Measurements from ENCODE around the gene EPHB2.

EPHB2 gene

GRCh38 chr1:22782406-22782805 lies 71.8 kb downstream of the EPHB2 start:
- DNase-seq, result no peak

- no peak for DNase-seq
Measured at GRCh38 chr1:22784317-22784716, 73.7 kb downstream of the EPHB2 start.

GRCh38 chr1:22784737-22785136 lies 74.1 kb downstream of the EPHB2 start:
- DNase-seq, result no peak

GRCh38 chr1:22786101-22786500 lies 75.5 kb downstream of the EPHB2 start:
- no peak for DNase-seq

- DNase-seq, result no peak
Measured at GRCh38 chr1:22786719-22787489, 76.3 kb downstream of the EPHB2 start.

- no peak for DNase-seq
Measured at GRCh38 chr1:22787636-22788035, 77.0 kb downstream of the EPHB2 start.

GRCh38 chr1:22788254-22788661 lies 77.6 kb downstream of the EPHB2 start:
- no peak for DNase-seq

- DNase-seq, result no peak
Measured at GRCh38 chr1:22789356-22789994, 78.8 kb downstream of the EPHB2 start.

GRCh38 chr1:22790232-22791008 lies 79.8 kb downstream of the EPHB2 start:
- DNase-seq, result no peak

GRCh38 chr1:22791831-22792347 lies 81.2 kb downstream of the EPHB2 start:
- no peak for DNase-seq

GRCh38 chr1:22792396-22793160 lies 81.9 kb downstream of the EPHB2 start:
- DNase-seq, result no peak

- DNase-seq, result no peak
Measured at GRCh38 chr1:22793647-22794046, 83.0 kb downstream of the EPHB2 start.

GRCh38 chr1:22794647-22795365 lies 84.2 kb downstream of the EPHB2 start:
- DNase-seq, result no peak

- DNase-seq, result no peak
Measured at GRCh38 chr1:22795366-22795714, 84.7 kb downstream of the EPHB2 start.

GRCh38 chr1:22796642-22797041 lies 86.0 kb downstream of the EPHB2 start:
- DNase-seq, result no peak

- no peak for DNase-seq
Measured at GRCh38 chr1:22798083-22798482, 87.4 kb downstream of the EPHB2 start.

- no peak for DNase-seq
Measured at GRCh38 chr1:22799971-22800370, 89.3 kb downstream of the EPHB2 start.

- no peak for DNase-seq
Measured at GRCh38 chr1:22800629-22801028, 90.0 kb downstream of the EPHB2 start.

- no peak for DNase-seq
Measured at GRCh38 chr1:22801347-22801746, 90.7 kb downstream of the EPHB2 start.

- no peak for DNase-seq
Measured at GRCh38 chr1:22801761-22802160, 91.1 kb downstream of the EPHB2 start.

- no peak for DNase-seq
Measured at GRCh38 chr1:22803833-22804232, 93.2 kb downstream of the EPHB2 start.

GRCh38 chr1:22804406-22804805 lies 93.8 kb downstream of the EPHB2 start:
- DNase-seq, result no peak
